Sigmoid colon (tissue), 4 donors: Measurements from ENCODE around the gene BBIP1.

Experiments
- CTCF ChIP-seq, 4 experiments: fragments of 450-650 bp in 3 of 4; fragments of 200-600 bp in 1 of 4; IDR thresholded peaks; one replicate each; pipeline ENCODE4 v1.5.1; 2016 to 2019; ENCODE audit warnings: antibody characterized with exemption in 4 of 4, mild to moderate bottlenecking in 3 of 4, moderate library complexity in 2 of 4
- POLR2AphosphoS5 ChIP-seq, 4 donors: sonication (generic); formaldehyde crosslinking; IDR thresholded peaks; one replicate each; pipeline ENCODE4 v1.6.1; 2017; ENCODE audit warnings: antibody characterized with exemption in 4 of 4

- TF ChIP-seq CTCF (IDR thresholded peaks at IDR 0.05): no peak
- TF ChIP-seq POLR2AphosphoS5 (IDR thresholded peaks at IDR 0.05): no peak
Observed at GRCh38 chr10:110965216-110965615, 46.2 kb upstream of the BBIP1 start.
